ENCODE results near the gene KRTAP5-9. TPM values are rescaled to one million over a fixed set of nuclear protein-coding genes. Genes with fewer than 3 reads are reported as not detected.

KRTAP5-9 gene
- total and polyA plus RNA-seq, 2 of the 8 experiments (the other 6 are each of a cell fraction or from before 2014, with no cell fraction given) = 0.11 TPM; not detected in 1

- Histone ChIP-seq H4K91ac (replicated peaks; ENCODE audit: insufficient read length, low read length) (no peak overlapping the region), H2BK20ac (ENCODE audit: low read length) (no peak overlapping the region), H3K9me3 (ENCODE audit: insufficient read depth in 2 of 2, low read depth in 1 of 2, low read length in 1 of 2) (no peaks in the 10 kb centered on the region; a peak in 1 of 4 replicates), H3K14ac (ENCODE audit: insufficient read length) (no peak overlapping the region), H3K79me2 (ENCODE audit: control insufficient read depth in 1 of 2, insufficient read depth in 2 of 2, low read length in 2 of 2) (no peaks in the 10 kb centered on the region), H3K4me2 (ENCODE audit: insufficient read depth in 1 of 2, low read depth in 2 of 2, low read length in 2 of 2) (no peak overlapping the region), H4K8ac (ENCODE audit: extremely low read depth, insufficient read depth, low read length) (no peak overlapping the region), H3K9ac (replicated peaks in 1 of 4; ENCODE audit: extremely low read depth in 1 of 4, low read depth in 3 of 4, low read length in 3 of 4) (no peak overlapping the region), H3K18ac (ENCODE audit: extremely low read depth, low read length) (no peak overlapping the region; the same call in 1 of the 2 replicates), H3K4me1 (replicated peaks in 1 of 4; ENCODE audit: control insufficient read depth in 3 of 4, insufficient read depth in 4 of 4, low read length in 3 of 4) (no peaks in the 10 kb centered on the region; a peak in 1 of 7 replicates), H4K20me1 (replicated peaks in 1 of 2; ENCODE audit: control insufficient read depth in 1 of 2, insufficient read depth in 2 of 2, low read length in 2 of 2) (no peaks in the 10 kb centered on the region), H2AK5ac (ENCODE audit: low read depth, low read length) (no peak overlapping the region), H3K23ac (ENCODE audit: insufficient read length) (no peak overlapping the region), H3K4me3 (ENCODE audit: extremely low read depth in 1 of 4, insufficient read depth in 2 of 4, low read depth in 3 of 4, low read length in 4 of 4) (no peak overlapping the region), H3K36me3 (ENCODE audit: control insufficient read depth in 2 of 4, insufficient read depth in 4 of 4, low read length in 3 of 4) (no peaks in the 10 kb centered on the region), H3K27ac (ENCODE audit: low read depth, low read length) (no peak overlapping the region), H2AFZ (ENCODE audit: low read length) (no peak overlapping the region), H3K56ac (replicated peaks; ENCODE audit: insufficient read length, low read depth, low read length) (no peak overlapping the region), H3K79me1 (ENCODE audit: low read depth, low read length) (no peaks in the 10 kb centered on the region), H2BK120ac (replicated peaks; ENCODE audit: low read depth, low read length) (no peak overlapping the region), H2BK12ac (ENCODE audit: low read depth, low read length) (no peak overlapping the region), H2BK5ac (ENCODE audit: low read depth, low read length) (no peak overlapping the region), H3K4ac (replicated peaks; ENCODE audit: insufficient read length, low read depth, low read length) (no peak overlapping the region), H3K27me3 (replicated peaks in 1 of 4; ENCODE audit: control insufficient read depth in 3 of 4, extremely low read depth in 1 of 4, insufficient read depth in 3 of 4, low read length in 3 of 4) (no peaks in the 10 kb centered on the region), H3K23me2 (ENCODE audit: low read depth, low read length) (no peaks in the 10 kb centered on the region), H4K5ac (ENCODE audit: insufficient read length, low read depth, low read length) (no peak overlapping the region), H2BK15ac (ENCODE audit: low read length) (no peak overlapping the region)
- WGBS, 2 experiments (ENCODE audit: extremely low coverage in 1 of 2, insufficient coverage in 1 of 2, insufficient read length in 1 of 2, insufficient replicate concordance in 2 of 2, low coverage in 1 of 2, low lambda C conversion rate in 2 of 2, missing lambda C conversion rate in 1 of 2) = 94% methylated on average over 11 of the region's 11 CpGs; no CpG with 5 or more reads in 1 of the 2 experiments
- FAIRE-seq (no peak), DNase-seq (ENCODE audit: low read depth in 1 of 2, low spot score in 2 of 2) (no peak)
- ChIA-PET POLR2A (ENCODE audit: partially characterized antibody) (interaction anchor here (0.6 kb wide), 1 partner anchor 1770 kb away, joined by 3 read pairs; no protein-coding TSS in a partner anchor), CTCF (ENCODE audit: partially characterized antibody) (interaction anchor here (1.2 kb wide), 1 partner anchor 24 kb away, joined by 5 read pairs; no protein-coding TSS in a partner anchor)
- no peak for TF ChIP-seq TCF12 (IDR thresholded peaks at IDR 0.05; ENCODE audit: low read depth, low read length)
- no peak for TF ChIP-seq RAD21 (IDR thresholded peaks at IDR 0.05 in 1 of 2, conservative IDR thresholded peaks at IDR 0.05 in 1 of 2; ENCODE audit: low read depth in 2 of 2, low read length in 2 of 2)
- TF ChIP-seq SP4 (IDR thresholded peaks at IDR 0.05; ENCODE audit: low read length) = no peak
- no peak for TF ChIP-seq SIRT6 (IDR thresholded peaks at IDR 0.05; ENCODE audit: low read length)
- no peak for TF ChIP-seq EGR1 (IDR thresholded peaks at IDR 0.05; ENCODE audit: borderline replicate concordance, low read depth, low read length)
- no peak for TF ChIP-seq CTCF (IDR thresholded peaks at IDR 0.05; ENCODE audit: control extremely low read depth in 1 of 3, insufficient read depth in 1 of 3, low read depth in 1 of 3, low read length in 3 of 3)
- no peak for TF ChIP-seq SRF (IDR thresholded peaks at IDR 0.05; ENCODE audit: low read depth, low read length)
- no peak for TF ChIP-seq MAX (IDR thresholded peaks at IDR 0.05)
- TF ChIP-seq BRCA1 (IDR thresholded peaks at IDR 0.05; ENCODE audit: low read depth, low read length) = no peak
- no peak for TF ChIP-seq EZH2 (IDR thresholded peaks at IDR 0.05; ENCODE audit: low read depth, low read length, severe bottlenecking)
- no peak for TF ChIP-seq ATF3 (IDR thresholded peaks at IDR 0.05; ENCODE audit: insufficient read depth, low read depth, low read length)
Measured at GRCh38 chr11:71539017-71539416, 9.2 kb upstream of the KRTAP5-9 start.

Data from H1 (cell line).